Thoracic aorta (tissue), 2 donors: ENCODE measurements around the gene SV2B. TPM values are rescaled to one million over a fixed set of nuclear protein-coding genes. Genes with fewer than 3 reads are reported as not detected.

Experiments used
- ATAC-seq: fragments of 150-250 bp; one replicate; pipeline ENCODE4 v1.8.0; 2017; ENCODE audit warnings: low read depth; ENCODE audit not compliant: insufficient number of reproducible peaks, low FRiP score
- DNase-seq: peaks from one replicate; pipeline ENCODE4 v3.0.0-alpha.2; 2020; ENCODE audit warnings: low spot score
- H3K27ac ChIP-seq, 2 donors: fragments of 200-600 bp; sonication (generic); 1 replicate in 1 of 2; 2 replicates in 1 of 2; pipeline ENCODE4 v1.5.1; 2016; ENCODE audit warnings: mild to moderate bottlenecking in 2 of 2, moderate library complexity in 2 of 2
- H3K27me3 ChIP-seq: fragments of 200-600 bp; sonication (generic); replicated peaks from 2 replicates; pipeline ENCODE4 v1.6.0; 2016; ENCODE audit warnings: mild to moderate bottlenecking; ENCODE audit not compliant: insufficient read depth
- H3K36me3 ChIP-seq: fragments of 200-600 bp; sonication (generic); one replicate; pipeline ENCODE4 v1.5.1; 2016
- H3K4me1 ChIP-seq, 2 donors: fragments of 200-600 bp; sonication (generic); 1 replicate in 1 of 2; 2 replicates in 1 of 2; pipeline versions ENCODE4 v1.5.1 to v1.6.0; 2016; ENCODE audit warnings: low read depth in 2 of 2, mild to moderate bottlenecking in 1 of 2; ENCODE audit not compliant: control insufficient read depth in 1 of 2
- H3K4me3 ChIP-seq: fragments of 200-600 bp; sonication (generic); 2 replicates; pipeline ENCODE4 v1.5.1; 2016; ENCODE audit warnings: mild to moderate bottlenecking
- H3K9me3 ChIP-seq: fragments of 200-600 bp; sonication (generic); 2 replicates; pipeline ENCODE4 v1.5.1; 2016
- CTCF ChIP-seq: fragments of 200-600 bp; sonication (generic); IDR thresholded peaks from one replicate; pipeline ENCODE4 v1.5.1; 2019; ENCODE audit warnings: antibody characterized with exemption
- total RNA-seq, 2 donors: library from RNA; depleted of rRNA; stranded (reverse); fragments of >200 nt; gene quantifications; one replicate each; pipeline versions ENCODE4 v1.1.0 to v1.2.3, GENCODE V29; 2016

SV2B gene
- total RNA-seq, 2 donors from 2014 or later, result 2.6 TPM; not detected in 1

GRCh38 chr15:91102546-91103330 lies 2.7 kb downstream of the SV2B start:
- Histone ChIP-seq H3K27me3 (no peaks in the 10 kb centered on the region), H3K4me1 (peaks cover 6 to 19% of the 10 kb centered on the region in 2 donors), H3K27ac (no peak overlapping the region), H3K36me3 (no peaks in the 10 kb centered on the region), H3K9me3 (no peaks in the 10 kb centered on the region), H3K4me3 (no peak overlapping the region)
- no peak for ATAC-seq
- DNase-seq, result no peak
- TF ChIP-seq CTCF, result no peak

- TF ChIP-seq CTCF, result no peak
- DNase-seq, result no peak
- H3K36me3 ChIP-seq, result no peaks in the 10 kb centered on the region
- no peaks in the 10 kb centered on the region for H3K9me3 ChIP-seq
- ATAC-seq, result no peak
- no peaks in the 10 kb centered on the region for H3K27me3 ChIP-seq
- no peak overlapping the region for H3K27ac ChIP-seq
- peaks cover 6 to 19% of the 10 kb centered on the region in 2 donors for H3K4me1 ChIP-seq
- H3K4me3 ChIP-seq, result no peak overlapping the region
Observed at GRCh38 chr15:91104111-91104510, 4.1 kb downstream of the SV2B start.

GRCh38 chr15:91108421-91108820 lies 8.4 kb downstream of the SV2B start:
- H3K27ac ChIP-seq, result no peak overlapping the region
- DNase-seq, result no peak
- TF ChIP-seq CTCF, result no peak
- no peaks in the 10 kb centered on the region for H3K9me3 ChIP-seq
- no peak for ATAC-seq
- H3K4me1 ChIP-seq, result no peaks in the 10 kb centered on the region
- no peaks in the 10 kb centered on the region for H3K27me3 ChIP-seq
- H3K36me3 ChIP-seq, result no peaks in the 10 kb centered on the region
- no peak overlapping the region for H3K4me3 ChIP-seq

- Histone ChIP-seq H3K36me3 (no peaks in the 10 kb centered on the region), H3K4me1 (no peaks in the 10 kb centered on the region), H3K9me3 (no peaks in the 10 kb centered on the region), H3K27ac (no peak overlapping the region), H3K27me3 (no peaks in the 10 kb centered on the region), H3K4me3 (no peak overlapping the region)
- ATAC-seq (no peak), DNase-seq (no peak)
- no peak for TF ChIP-seq CTCF
Observed at GRCh38 chr15:91109885-91110284, 9.8 kb downstream of the SV2B start.

- Histone ChIP-seq H3K9me3 (no peaks in the 10 kb centered on the region), H3K36me3 (no peaks in the 10 kb centered on the region), H3K27me3 (no peaks in the 10 kb centered on the region), H3K4me1 (no peaks in the 10 kb centered on the region), H3K27ac (no peak overlapping the region), H3K4me3 (no peak overlapping the region)
- DNase-seq (no peak), ATAC-seq (no peak)
- TF ChIP-seq CTCF, result no peak
Observed at GRCh38 chr15:91110407-91110806, 10.3 kb downstream of the SV2B start.
